SKM-1 treated with dmso at 0.1 percent for 144 hours (cell line): ENCODE measurements around the gene LRRC36.
"Not testable (repeated sequence)": the region's sequence is repeated elsewhere in the genome, so short reads cannot be mapped to it uniquely, and the experiment has no call there.

ENCODE experiments used
- DNase-seq: peaks from one replicate; lab custom pipeline; 2025; ENCODE audit not compliant: unreplicated experiment; lab: John Stamatoyannopoulos, UW

LRRC36 gene

DNA sequence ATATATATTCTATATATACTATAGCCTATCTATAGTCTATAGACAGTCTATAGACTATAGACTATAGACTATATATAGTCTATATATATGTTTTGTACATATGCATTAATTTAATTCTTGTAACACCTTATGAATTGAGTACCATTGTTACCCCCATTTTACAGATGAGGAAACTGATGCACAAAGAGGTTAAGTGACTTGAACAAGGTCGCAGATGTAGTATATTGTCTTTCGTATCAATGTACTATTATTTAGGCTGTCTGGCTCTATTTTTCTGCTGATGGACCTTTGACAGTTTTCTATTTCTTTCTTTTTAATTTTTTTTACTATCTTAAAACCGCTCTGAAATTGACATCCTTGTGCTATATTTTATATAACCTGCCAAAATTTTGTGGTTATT lies 14.6 kb downstream of the LRRC36 start:
- DNase-seq: no peak

DNA sequence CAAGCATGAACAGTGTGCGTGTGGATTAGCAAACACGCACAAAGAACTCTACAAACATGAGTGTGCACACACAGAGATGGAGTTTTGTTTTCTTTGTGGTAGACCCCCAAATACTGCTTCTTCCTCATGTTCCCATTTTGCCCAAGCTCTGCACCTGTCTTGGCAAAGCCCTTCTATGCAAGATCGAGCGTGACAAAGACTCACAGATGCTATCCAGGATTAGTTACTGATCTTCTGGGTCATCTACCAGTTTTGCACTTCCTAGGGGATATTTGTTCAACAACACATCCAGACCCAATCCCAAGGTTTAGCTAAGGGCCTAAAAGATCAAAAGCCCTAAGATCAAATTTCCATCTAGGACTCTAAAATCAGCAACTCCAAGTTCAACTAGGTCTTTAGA lies 16.0 kb downstream of the LRRC36 start:
- DNase-seq: no peak

DNA sequence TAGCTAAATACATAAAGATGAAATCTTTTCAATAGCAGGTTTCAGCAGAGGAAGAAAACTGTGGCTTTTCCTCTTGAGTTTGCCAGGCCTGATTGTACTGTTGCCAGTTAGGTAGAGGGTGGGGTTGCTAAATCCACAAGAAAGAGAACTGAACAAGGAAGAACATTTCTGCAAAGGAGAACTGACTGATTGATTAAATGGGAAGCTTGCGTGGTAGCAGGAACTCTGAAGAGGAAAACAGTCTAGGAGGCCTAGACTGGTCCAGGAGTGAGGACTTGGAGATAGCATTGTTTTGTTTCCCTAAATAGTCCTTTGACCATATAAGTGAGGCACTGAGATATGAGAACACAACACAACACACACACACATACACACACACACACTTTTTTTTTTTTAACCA lies 18.8 kb downstream of the LRRC36 start:
- no peak for DNase-seq

- DNase-seq: no peak
Observed at GRCh38 chr16:67346341-67346740, 19.7 kb downstream of the LRRC36 start.

GRCh38 chr16:67349172-67349571 lies 22.6 kb downstream of the LRRC36 start:
- peak; percentile 8 for DNase-seq

DNA sequence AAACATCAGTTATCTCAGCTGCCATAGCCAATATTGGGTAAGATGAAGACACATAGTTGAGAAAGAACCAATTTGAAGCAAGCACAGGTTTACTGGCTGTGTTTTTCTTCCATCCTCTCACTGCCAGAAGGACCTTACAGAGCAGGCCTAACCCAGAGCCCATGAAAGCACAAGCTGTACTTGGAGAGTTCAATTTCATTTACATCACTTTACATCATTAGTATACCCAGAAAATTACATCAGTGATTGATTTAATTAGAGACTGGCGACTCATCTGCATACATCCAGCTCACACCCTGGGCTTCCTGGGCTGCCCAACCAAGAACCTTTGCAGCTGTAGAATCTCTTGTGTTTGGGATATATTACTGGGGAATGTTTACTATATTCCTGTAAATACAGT lies 23.7 kb downstream of the LRRC36 start:
- no peak for DNase-seq

DNA sequence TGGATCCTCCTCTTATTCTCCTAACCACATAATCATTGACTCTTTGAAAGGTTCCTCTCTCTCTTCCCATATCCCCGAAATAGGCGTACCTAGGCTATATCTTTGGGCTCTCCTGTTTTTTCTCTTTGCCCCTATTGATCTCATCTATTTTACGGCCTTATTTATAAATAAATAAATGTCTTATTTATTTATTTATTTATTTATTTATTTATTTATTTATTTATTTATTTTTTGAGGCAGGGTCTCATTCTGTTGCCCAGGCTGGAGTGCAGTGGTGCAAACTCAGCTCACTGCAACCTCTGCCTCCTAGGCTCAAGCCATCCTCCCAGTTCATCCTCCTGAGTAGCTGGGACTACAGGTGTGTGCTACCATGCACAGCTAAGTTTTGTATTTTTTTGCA lies 25.8 kb downstream of the LRRC36 start:
- not testable (repeated sequence) for DNase-seq

- no peak for DNase-seq
Observed at GRCh38 chr16:67356396-67356795, 29.8 kb downstream of the LRRC36 start.

- DNase-seq: no peak
Observed at GRCh38 chr16:67357561-67357960, 30.9 kb downstream of the LRRC36 start.

GRCh38 chr16:67359540-67360269 lies 33.1 kb downstream of the LRRC36 start:
- DNase-seq: not testable (repeated sequence)

DNA sequence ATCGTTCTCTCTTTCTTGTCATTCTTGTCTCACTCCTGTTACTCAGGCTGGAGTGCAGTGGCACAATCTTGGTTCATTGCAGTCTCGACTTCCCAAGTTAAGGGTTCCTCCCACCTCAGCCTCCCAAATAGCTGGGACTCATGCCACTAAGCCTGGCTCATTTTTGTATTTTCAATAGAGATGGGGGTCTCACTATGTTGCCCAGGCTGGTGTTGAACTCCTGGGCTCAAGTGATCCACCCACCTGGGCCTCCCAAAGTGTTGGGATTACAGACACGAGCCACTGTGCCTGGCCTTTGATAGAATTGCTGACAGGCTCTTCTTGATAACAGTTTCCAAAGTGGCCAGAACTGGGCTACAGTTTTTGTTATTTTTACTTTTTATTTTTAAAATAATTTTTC lies 34.4 kb downstream of the LRRC36 start:
- DNase-seq: no peak

GRCh38 chr16:67364600-67365235 lies 38.1 kb downstream of the LRRC36 start:
- DNase-seq: peak; percentile 32

DNA sequence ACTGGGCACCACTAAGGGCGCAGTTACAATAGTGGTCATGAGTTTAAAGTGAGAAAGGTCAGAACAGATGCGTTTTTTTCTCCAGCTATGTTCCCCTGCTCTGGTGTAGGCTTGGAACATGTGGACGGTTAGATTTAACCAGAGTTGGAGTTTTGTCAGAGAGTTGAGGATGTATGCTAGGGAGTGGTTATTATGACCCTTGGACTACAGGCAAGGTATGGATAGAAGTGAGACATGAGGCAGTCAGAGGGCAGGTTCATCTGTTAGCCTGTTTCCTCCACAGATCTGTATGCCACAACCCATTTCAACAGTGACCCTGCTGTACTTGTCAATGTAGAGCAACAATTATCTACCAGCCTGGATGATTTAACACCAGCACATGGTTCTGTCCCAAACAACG lies 44.0 kb downstream of the LRRC36 start:
- no peak for DNase-seq

GRCh38 chr16:67372664-67373063 lies 46.0 kb downstream of the LRRC36 start:
- peak; percentile 38 for DNase-seq

DNA sequence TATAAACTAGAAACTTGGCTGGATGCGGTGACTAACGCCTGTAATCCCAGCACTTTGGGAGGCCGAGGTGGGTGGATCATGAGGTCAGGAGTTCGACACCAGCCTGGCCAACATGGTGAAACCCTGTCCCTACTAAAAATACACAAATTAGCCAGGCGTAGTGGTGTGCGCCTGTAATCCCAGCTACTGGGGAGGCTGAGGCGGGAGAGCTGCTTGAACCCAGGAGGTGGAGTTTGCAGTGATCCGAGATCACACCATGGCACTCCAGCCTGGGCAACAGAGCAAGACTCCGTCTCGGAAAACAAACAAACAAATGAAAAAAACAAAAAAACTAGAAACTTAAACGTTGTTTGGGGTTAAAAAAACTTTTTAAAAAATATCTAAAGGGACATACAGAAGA lies 49.4 kb downstream of the LRRC36 start:
- not testable (repeated sequence) for DNase-seq

DNA sequence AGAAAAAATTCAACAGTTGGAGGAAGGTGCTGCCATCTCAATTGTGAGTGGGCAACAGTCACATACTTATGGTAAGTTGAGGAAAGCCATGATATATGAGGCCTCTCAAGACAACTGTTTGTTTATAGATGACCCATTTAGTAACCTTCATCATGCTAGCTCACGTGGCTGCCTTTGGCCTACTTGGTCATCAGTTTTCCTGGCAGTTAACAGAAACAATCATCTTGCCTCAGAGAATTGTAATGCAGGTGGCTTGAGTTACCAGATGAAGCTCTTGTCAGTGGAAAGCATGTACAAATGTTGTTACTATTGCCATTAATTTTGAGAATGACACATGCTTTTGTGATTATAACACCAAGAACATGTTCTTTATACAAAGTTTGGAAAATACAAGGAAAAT lies 52.0 kb downstream of the LRRC36 start:
- DNase-seq: no peak

DNA sequence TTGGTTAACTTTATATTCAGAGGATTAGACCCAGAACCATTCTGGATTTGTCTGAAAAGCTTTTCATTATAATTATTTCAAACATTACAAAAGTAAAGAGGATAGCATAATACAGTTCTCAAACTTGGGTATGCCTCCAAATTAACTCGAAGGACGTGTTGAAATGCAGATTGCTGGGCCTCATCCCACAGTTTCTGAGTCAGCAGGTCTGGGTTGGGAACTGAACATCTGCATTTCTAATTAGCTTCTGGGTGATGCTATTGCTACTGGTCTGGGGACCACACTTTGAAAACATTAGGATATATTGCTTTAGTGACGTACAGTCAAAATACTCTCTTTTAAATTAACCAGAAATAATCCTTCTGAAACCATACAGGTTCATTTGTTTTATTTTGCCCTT lies 56.7 kb downstream of the LRRC36 start:
- DNase-seq: no peak

- DNase-seq: no peak
Observed at GRCh38 chr16:67384778-67385510, 58.3 kb downstream of the LRRC36 start.

DNA sequence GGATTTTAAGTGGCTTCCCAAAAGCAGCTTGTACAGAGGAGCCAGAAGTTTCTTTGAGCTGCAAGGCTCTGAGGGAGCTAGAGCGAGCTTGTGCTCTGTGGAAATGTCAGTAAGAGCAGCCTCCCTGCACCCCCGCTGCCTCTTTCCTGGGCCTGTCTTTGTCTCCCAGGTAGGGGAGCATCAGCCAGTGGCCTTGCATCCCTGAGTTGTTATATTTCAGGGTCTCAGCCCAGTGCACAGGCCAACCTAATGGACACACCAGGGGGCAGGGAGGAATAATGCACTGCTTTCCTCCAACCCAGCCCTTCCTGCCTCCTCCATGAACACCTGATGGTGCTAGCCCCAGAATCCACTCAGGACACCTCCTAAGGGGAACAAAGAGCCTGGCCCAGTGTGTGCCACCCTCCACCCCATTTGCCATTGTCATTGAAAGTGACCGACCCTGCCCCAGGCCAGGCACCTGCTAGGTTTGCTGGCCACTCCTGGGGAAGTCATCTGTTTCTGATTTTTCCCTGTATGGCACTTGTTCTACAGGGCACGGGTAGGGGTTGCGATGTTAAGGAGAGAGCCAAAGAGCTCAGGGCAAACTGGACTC lies 60.3 kb downstream of the LRRC36 start:
- no peak for DNase-seq

DNA sequence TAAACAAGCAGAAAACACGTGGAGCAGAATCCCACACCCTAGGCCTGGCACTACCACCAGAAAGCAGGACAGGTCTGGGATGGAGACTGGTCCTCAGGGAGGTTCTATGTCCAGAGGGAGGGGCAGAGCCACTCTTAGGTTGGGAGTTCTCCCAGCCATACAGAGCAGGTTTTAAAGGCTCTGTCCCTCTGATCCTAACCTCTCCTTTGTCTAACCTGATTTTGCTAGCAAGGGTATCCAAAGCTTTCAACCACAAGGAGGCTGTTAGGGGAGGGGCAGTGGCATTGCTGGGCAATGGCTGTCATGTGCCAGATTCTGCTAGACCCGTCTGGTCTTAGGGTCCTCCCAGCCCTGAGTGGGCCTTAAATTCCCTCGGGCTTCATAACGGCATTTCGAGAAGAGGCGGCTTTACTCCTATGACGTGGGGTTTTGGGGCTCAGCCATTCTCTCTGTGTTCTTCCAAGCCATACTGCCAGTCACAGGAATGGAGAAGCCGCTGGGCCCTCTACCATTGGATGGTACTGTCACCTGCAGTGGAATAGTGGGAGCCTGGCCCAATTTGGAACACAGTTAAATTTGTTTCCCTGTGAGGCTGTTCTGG lies 61.0 kb downstream of the LRRC36 start:
- DNase-seq: no peak

DNA sequence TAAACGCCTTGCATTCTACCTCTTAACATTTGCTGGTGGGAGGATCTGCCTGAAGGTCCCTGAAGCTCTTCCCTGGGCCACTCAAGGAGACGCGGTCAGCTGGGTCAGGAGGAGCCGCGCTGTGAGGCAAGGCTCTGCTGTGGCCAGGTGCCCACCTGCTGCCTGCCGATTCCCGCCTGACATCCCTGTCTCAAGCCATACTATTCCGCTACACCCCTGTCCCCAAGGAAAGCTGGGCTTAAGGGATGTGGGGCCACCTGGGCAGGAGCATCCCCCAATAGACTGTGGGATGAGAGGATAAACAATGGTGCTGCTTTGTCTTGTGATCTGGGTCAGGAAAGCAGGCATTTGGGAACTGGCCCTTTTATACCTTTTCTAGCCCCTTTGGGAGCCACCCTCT lies 61.6 kb downstream of the LRRC36 start:
- no peak for DNase-seq
